ENCODE measurements around the gene FAM78A.

The FAM78A gene

GRCh38 chr9:131276094-131276888 is at the start of gene FAM78A:
Gene FAM78A, minus strand, starts transcription at chr9:131276510. Its CDS starts 331 bp downstream, at chr9:131276179.
- peak; percentile 31 for DNase-seq (ENCODE audit: low spot score)

- DNase-seq (ENCODE audit: low spot score), result no peak
These were observed 48.7 kb upstream of the FAM78A start for GRCh38 chr9:131324736-131325679.

- no peak for DNase-seq (ENCODE audit: low spot score)
These were observed 47.3 kb upstream of the FAM78A start for GRCh38 chr9:131323629-131324028.

GRCh38 chr9:131320031-131320685 is 43.8 kb upstream of the FAM78A start:
- no peak for DNase-seq (ENCODE audit: low spot score)

- DNase-seq (ENCODE audit: low spot score), result no peak
These were observed 43.2 kb upstream of the FAM78A start for GRCh38 chr9:131319486-131319885.

- no peak for DNase-seq (ENCODE audit: low spot score)
These were observed 42.1 kb upstream of the FAM78A start for GRCh38 chr9:131318231-131319085.

- no peak for DNase-seq (ENCODE audit: low spot score)
These were observed 36.8 kb upstream of the FAM78A start for GRCh38 chr9:131312822-131313770.

GRCh38 chr9:131312246-131312645 is 35.9 kb upstream of the FAM78A start:
- no peak for DNase-seq (ENCODE audit: low spot score)

- DNase-seq (ENCODE audit: low spot score), result peak; percentile 37
These were observed 34.7 kb upstream of the FAM78A start for GRCh38 chr9:131310833-131311554.

- DNase-seq (ENCODE audit: low spot score), result no peak
These were observed 33.4 kb upstream of the FAM78A start for GRCh38 chr9:131309530-131310276.

GRCh38 chr9:131308906-131309529 is 32.7 kb upstream of the FAM78A start:
- DNase-seq (ENCODE audit: low spot score), result no peak

GRCh38 chr9:131308452-131308851 is 32.1 kb upstream of the FAM78A start:
- no peak for DNase-seq (ENCODE audit: low spot score)

- DNase-seq (ENCODE audit: low spot score), result no peak
These were observed 31.7 kb upstream of the FAM78A start for GRCh38 chr9:131307974-131308373.

GRCh38 chr9:131306397-131307004 is 30.2 kb upstream of the FAM78A start:
- DNase-seq (ENCODE audit: low spot score), result no peak

- DNase-seq (ENCODE audit: low spot score), result no peak
These were observed 28.5 kb upstream of the FAM78A start for GRCh38 chr9:131304676-131305355.

- DNase-seq (ENCODE audit: low spot score), result no peak
These were observed 27.3 kb upstream of the FAM78A start for GRCh38 chr9:131303381-131304321.

Data from hepatic stellate cell (primary cell).